Measurements from ENCODE around the gene OR4D9. TPM values are rescaled to one million over a fixed set of nuclear protein-coding genes. Genes with fewer than 3 reads are reported as not detected.
"Not testable (repeated sequence)": the region's sequence is repeated elsewhere in the genome, so short reads cannot be mapped to it uniquely, and the experiment has no call there.

OR4D9 gene
- total RNA-seq, 2 experiments from 2014 or later = not detected

DNA sequence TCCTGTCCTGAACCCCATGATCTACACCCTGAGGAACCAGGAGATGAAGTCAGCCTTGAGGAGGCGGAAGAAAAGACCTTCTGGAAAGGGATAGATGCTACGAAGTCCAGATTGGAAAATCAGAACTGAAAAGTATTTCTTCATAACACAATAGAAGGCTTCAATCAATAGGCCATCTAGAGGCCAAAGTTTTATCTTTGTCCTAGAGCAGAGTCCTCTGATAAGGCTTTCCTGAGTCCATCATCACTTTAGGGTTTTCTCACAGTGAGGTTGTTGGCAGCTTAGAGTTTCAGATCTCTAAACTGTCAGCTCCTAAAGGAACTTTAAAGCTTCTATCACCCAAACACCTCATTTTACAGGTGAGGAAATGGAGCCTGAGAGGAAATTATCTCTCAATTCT lies 21.3 kb downstream of the OR4D9 start:
- intact Hi-C loops (cut with micrococcal nuclease) = no loop called here
- POLR2A ChIA-PET = interaction anchor here (0.9 kb wide), 1 partner anchor 17 kb away, joined by 4 read pairs; no protein-coding TSS in a partner anchor
- CTCF ChIA-PET = interaction anchor here (0.6 kb wide), 1 partner anchor 1204 kb away, joined by 3 read pairs; no protein-coding TSS in a partner anchor
- no peaks in the 10 kb centered on the region for H3K9me3 Mint-ChIP-seq
- no peak overlapping the region for H3K4me3 Mint-ChIP-seq
- DNase-seq = no peak
- no peaks in the 10 kb centered on the region for H3K36me3 Mint-ChIP-seq
- H3K27ac Mint-ChIP-seq = no peak overlapping the region
- H3K4me1 Mint-ChIP-seq (ENCODE audit: low read depth) = peaks cover 8% of the 10 kb centered on the region
- peaks cover 3% of the 10 kb centered on the region for H3K27me3 Mint-ChIP-seq

- Mint-ChIP-seq H3K9me3 (no peaks in the 10 kb centered on the region), H3K27me3 (peaks cover 3% of the 10 kb centered on the region), H3K4me3 (no peak overlapping the region), H3K27ac (no peak overlapping the region), H3K36me3 (no peaks in the 10 kb centered on the region), H3K4me1 (ENCODE audit: low read depth) (peaks cover 11% of the 10 kb centered on the region)
- intact Hi-C loops (cut with micrococcal nuclease) = loop anchor here (5.0 kb wide), 1 partner anchor 133 kb away; the partner anchor contains the start of gene PATL1
- POLR2A ChIA-PET = no interaction called here
- CTCF ChIA-PET = no interaction called here
- DNase-seq = no peak
Measured at GRCh38 chr11:59534676-59535075, 23.3 kb downstream of the OR4D9 start.

DNA sequence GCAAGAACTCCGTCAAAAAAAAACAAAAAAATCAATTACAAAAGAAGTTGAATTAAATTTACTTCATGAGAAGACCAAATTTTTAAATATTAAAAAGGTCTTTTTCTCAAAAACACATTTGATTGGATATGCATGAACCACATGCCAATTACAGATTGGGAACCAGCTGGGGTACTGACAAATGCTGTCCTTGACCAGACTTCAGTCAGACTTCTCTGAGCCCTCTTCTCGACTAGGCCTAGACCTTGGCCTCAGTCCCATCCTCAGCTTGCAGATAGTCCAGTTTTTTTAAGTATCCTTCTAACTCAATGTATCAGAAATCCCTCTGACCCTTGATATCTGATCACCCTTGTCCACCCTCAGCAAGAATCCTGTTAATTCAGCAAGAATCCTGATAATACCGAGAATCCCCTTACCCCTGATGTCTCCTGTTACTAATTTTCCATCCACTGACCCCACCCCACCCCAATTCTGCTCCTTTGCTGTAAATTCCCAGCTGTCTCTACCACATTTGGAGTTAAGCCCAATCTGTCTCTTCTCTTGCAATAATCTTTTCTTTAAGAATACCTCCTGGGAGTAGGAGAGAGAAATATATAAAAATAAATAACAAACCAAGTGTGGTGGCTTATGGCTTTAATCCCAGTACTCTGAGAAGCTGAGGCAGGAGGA lies 30.9 kb downstream of the OR4D9 start:
- no peaks in the 10 kb centered on the region for H3K36me3 Mint-ChIP-seq
- no peaks in the 10 kb centered on the region for H3K9me3 Mint-ChIP-seq
- no peak overlapping the region for H3K27ac Mint-ChIP-seq
- intact Hi-C loops (cut with micrococcal nuclease) = no loop called here
- CTCF ChIA-PET = no interaction called here
- no peak overlapping the region for H3K4me3 Mint-ChIP-seq
- no peak for DNase-seq
- no peaks in the 10 kb centered on the region for H3K27me3 Mint-ChIP-seq
- POLR2A ChIA-PET = no interaction called here
- peaks cover 9% of the 10 kb centered on the region for H3K4me1 Mint-ChIP-seq (ENCODE audit: low read depth)

- H3K27me3 Mint-ChIP-seq; CTCF ChIA-PET; intact Hi-C loops (cut with micrococcal nuclease); H3K4me3 Mint-ChIP-seq; H3K27ac Mint-ChIP-seq; H3K4me1 Mint-ChIP-seq (ENCODE audit: low read depth); H3K9me3 Mint-ChIP-seq; DNase-seq; H3K36me3 Mint-ChIP-seq; POLR2A ChIA-PET: not testable (repeated sequence)
Measured at GRCh38 chr11:59543713-59544112, 32.4 kb downstream of the OR4D9 start.

DNA sequence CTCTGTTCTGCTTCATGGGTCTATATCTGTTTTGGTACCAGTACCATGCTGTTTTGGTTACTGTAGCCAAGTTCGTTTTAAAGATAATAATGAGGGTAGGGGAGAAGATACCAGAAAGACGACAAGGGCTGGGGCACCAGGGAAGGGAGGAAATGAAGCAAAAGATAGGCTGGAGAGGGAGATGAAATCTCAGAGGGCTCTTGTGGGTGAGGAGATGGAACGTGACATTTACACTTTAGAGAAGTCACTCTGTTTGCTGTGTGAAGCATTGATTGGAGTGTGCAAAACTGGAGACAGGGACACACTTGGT lies 33.5 kb downstream of the OR4D9 start:
- no peaks in the 10 kb centered on the region for H3K36me3 Mint-ChIP-seq
- intact Hi-C loops (cut with micrococcal nuclease) = no loop called here
- no peak for DNase-seq
- ChIA-PET CTCF (no interaction called here), POLR2A (no interaction called here)
- peaks cover 13% of the 10 kb centered on the region for H3K4me1 Mint-ChIP-seq (ENCODE audit: low read depth)
- H3K27me3 Mint-ChIP-seq = no peaks in the 10 kb centered on the region
- H3K9me3 Mint-ChIP-seq = no peaks in the 10 kb centered on the region
- H3K27ac Mint-ChIP-seq = no peak overlapping the region
- H3K4me3 Mint-ChIP-seq = no peak overlapping the region

DNA sequence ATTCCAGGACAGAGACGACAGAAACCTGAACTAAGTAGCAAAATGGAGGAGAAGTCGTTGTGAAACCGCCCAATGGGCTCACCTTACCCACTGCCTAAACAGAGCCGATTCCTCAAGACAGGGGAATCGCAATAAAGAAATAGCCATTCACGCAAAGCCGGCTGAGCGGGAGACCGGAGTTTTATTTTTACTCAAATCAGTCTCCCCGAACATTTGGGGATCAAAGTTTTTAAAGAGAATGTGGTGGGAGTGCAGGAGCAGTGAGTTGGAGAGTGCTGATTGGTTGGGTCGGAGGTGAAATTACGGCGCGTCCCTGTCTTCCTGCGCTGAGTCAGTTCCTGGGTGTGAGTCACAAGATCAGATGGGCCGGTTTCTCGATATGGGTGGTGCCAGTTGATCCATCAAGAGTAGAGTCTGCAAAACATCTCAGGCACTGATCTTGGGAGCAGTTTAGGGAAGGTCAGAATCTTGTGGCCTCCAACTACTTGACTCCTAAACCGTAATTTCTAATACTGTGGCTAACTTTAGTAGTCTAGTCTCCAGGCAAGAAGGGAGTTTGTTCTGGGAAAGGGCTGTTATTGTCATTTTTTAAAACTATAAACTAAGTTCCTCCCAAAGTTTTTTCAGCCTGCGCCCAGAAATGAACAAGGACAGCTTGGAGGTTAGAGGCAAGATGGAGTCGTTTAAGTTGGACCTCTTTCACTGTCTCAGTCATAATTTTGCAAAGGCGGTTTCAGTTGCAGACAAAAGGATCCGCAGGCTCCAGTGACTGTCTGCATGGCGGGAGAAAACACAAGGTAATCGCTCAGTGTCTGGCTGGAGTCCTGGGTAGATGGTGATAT lies 34.1 kb downstream of the OR4D9 start:
- intact Hi-C loops (cut with micrococcal nuclease) = no loop called here
- H3K9me3 Mint-ChIP-seq = peaks cover under 1% of the 10 kb centered on the region
- H3K27me3 Mint-ChIP-seq = no peaks in the 10 kb centered on the region
- H3K4me3 Mint-ChIP-seq = no peak overlapping the region
- no peak overlapping the region for H3K27ac Mint-ChIP-seq
- POLR2A ChIA-PET = no interaction called here
- CTCF ChIA-PET = no interaction called here
- peak; percentile 45 for DNase-seq
- H3K4me1 Mint-ChIP-seq (ENCODE audit: low read depth) = peaks cover 15% of the 10 kb centered on the region
- H3K36me3 Mint-ChIP-seq = no peaks in the 10 kb centered on the region

DNA sequence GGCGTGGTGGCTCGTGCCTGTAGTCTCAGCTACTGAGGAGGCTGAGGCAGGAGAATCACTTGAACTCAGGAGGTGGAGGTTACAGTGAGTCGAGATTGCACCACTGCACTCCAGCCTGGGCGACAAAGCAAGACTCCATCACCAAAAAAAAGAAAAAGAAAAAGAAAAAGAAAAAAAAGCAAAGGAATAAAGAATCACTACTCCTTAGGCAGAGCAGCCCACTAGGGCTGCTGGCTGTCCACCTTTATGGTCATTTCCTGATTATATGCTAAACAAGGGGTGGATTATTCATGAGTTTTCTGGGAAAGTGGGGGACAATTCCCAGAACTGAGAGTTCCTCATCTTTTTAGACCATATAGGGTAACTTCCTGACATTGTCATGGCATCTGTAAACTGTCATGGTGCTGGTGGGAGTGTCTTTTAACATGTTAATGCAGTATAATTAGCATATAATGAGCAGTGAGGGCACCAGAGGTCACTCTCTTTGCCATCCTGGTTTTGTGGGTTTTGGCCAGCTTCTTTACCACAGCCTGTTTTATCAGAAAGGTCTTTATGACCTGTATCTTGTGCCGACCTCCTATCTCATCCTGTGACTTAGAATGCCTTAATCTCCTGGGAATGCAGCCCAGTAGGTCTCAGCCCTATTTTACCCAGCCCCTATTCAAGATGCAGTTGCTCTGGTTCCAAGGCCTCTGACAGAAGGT lies 36.4 kb downstream of the OR4D9 start:
- intact Hi-C loops (cut with micrococcal nuclease); H3K27me3 Mint-ChIP-seq; H3K27ac Mint-ChIP-seq; POLR2A ChIA-PET; H3K9me3 Mint-ChIP-seq; H3K4me3 Mint-ChIP-seq; H3K36me3 Mint-ChIP-seq; DNase-seq: not testable (repeated sequence)
- H3K4me1 Mint-ChIP-seq (ENCODE audit: low read depth) = peaks cover 29% of the 10 kb centered on the region
- CTCF ChIA-PET = interaction anchor here (1.2 to 2.9 kb wide), 3 partner anchors 9 to 11 kb away, joined by 3 to 20 read pairs (median 7); no protein-coding TSS in a partner anchor

DNA sequence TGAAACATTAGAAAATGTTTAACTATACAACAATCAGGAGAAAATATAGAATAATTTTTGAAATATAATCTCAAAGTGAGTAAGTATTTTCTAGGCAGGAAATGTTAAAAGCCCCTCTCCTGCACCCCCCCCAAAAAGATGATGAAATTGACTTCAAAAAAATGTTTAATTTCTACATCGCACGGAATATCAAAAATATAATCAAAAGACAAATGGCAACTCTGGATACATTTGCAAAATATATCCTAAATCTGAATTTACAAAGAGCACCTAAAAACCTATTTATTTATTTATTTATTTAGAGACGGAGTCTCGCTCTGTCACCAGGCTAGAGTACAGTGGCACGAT lies 36.9 kb downstream of the OR4D9 start:
- no peak for DNase-seq
- H3K4me1 Mint-ChIP-seq (ENCODE audit: low read depth) = peaks cover 32% of the 10 kb centered on the region
- no peak overlapping the region for H3K27ac Mint-ChIP-seq
- ChIA-PET POLR2A (no interaction called here), CTCF (interaction anchor here (1.0 to 2.9 kb wide), 2 partner anchors 10 to 119 kb away, joined by 3 to 20 read pairs; no protein-coding TSS in a partner anchor)
- H3K9me3 Mint-ChIP-seq = peaks cover 3% of the 10 kb centered on the region
- H3K27me3 Mint-ChIP-seq = peaks cover 7% of the 10 kb centered on the region
- peaks cover 8% of the 10 kb centered on the region for H3K36me3 Mint-ChIP-seq
- intact Hi-C loops (cut with micrococcal nuclease) = no loop called here
- no peak overlapping the region for H3K4me3 Mint-ChIP-seq

- intact Hi-C loops (cut with micrococcal nuclease) = loop anchor here (1.0 to 10.0 kb wide), 6 partner anchors 10 to 1886 kb away; partner anchors contain the start of genes FAM111A, MRPL16 and ZDHHC5
- CTCF ChIA-PET = interaction anchor here (0.6 to 2.9 kb wide), 5 partner anchors 10 to 251 kb away, joined by 3 to 20 read pairs (median 3); partner anchors contain the start of gene PATL1
- peaks cover 7% of the 10 kb centered on the region for H3K27me3 Mint-ChIP-seq
Measured at GRCh38 chr11:59550368-59550841, 39.1 kb downstream of the OR4D9 start.

GRCh38 chr11:59550842-59551658 lies 39.7 kb downstream of the OR4D9 start:
- peak overlapping the region; percentile 97 for H3K27ac Mint-ChIP-seq
- CTCF ChIA-PET = interaction anchor here (1.2 to 2.9 kb wide), 3 partner anchors 10 to 15 kb away, joined by 3 to 20 read pairs (median 12); no protein-coding TSS in a partner anchor
- intact Hi-C loops (cut with micrococcal nuclease) = loop anchor here (1.0 to 10.0 kb wide), 7 partner anchors 9 to 1886 kb away; partner anchors contain the start of genes FAM111A, MRPL16 and ZDHHC5
- peaks cover 9% of the 10 kb centered on the region for H3K36me3 Mint-ChIP-seq
- H3K27me3 Mint-ChIP-seq = peaks cover 7% of the 10 kb centered on the region
- POLR2A ChIA-PET = interaction anchor here (1.0 to 1.6 kb wide), 3 partner anchors 8 to 65 kb away, joined by 4 to 8 read pairs (median 6); partner anchors contain the start of gene OSBP
- H3K4me1 Mint-ChIP-seq (ENCODE audit: low read depth) = peaks cover 36% of the 10 kb centered on the region
- peaks cover 3% of the 10 kb centered on the region for H3K9me3 Mint-ChIP-seq
- DNase-seq = peak; percentile 85
- H3K4me3 Mint-ChIP-seq = peak overlapping the region; percentile 85

More at GRCh38 chr11:59550368-59550841, 39.1 kb downstream of the OR4D9 start:
- H3K9me3 Mint-ChIP-seq = peaks cover 3% of the 10 kb centered on the region
- peaks cover 30% of the 10 kb centered on the region for H3K4me1 Mint-ChIP-seq (ENCODE audit: low read depth)
- peaks cover 8% of the 10 kb centered on the region for H3K36me3 Mint-ChIP-seq
- peak; percentile 91 for DNase-seq
- POLR2A ChIA-PET = interaction anchor here (1.0 to 1.6 kb wide), 5 partner anchors 9 to 65 kb away, joined by 3 to 8 read pairs (median 4); partner anchors contain the start of gene OSBP
- peak overlapping the region; percentile 97 for H3K27ac Mint-ChIP-seq
- H3K4me3 Mint-ChIP-seq = peak overlapping the region; percentile 85

All from activated CD4-positive, alpha-beta memory T cell treated with anti-CD3 and anti-CD28 coated beads for 36 hours (primary cell).